ENCODE measurements around the gene TAOK1.
"Not testable (repeated sequence)": the region's sequence is repeated elsewhere in the genome, so short reads cannot be mapped to it uniquely, and the experiment has no call there.

Gene TAOK1

GRCh38 chr17:29449865-29450671 lies 59.9 kb downstream of the TAOK1 start:
- DNase-seq = no peak

GRCh38 chr17:29451121-29451742 lies 61.1 kb downstream of the TAOK1 start:
- DNase-seq = no peak

GRCh38 chr17:29458066-29458465 lies 67.9 kb downstream of the TAOK1 start:
- no peak for DNase-seq

GRCh38 chr17:29461483-29462206 lies 71.5 kb downstream of the TAOK1 start:
- DNase-seq = no peak

GRCh38 chr17:29469276-29469675 lies 79.1 kb downstream of the TAOK1 start:
- DNase-seq = no peak

GRCh38 chr17:29473437-29473836 lies 83.3 kb downstream of the TAOK1 start:
- DNase-seq = not testable (repeated sequence)

GRCh38 chr17:29474297-29474696 lies 84.1 kb downstream of the TAOK1 start:
- DNase-seq = no peak

- DNase-seq = no peak
Observed at GRCh38 chr17:29475891-29476290, 85.7 kb downstream of the TAOK1 start.

- not testable (repeated sequence) for DNase-seq
Observed at GRCh38 chr17:29480249-29480928, 90.2 kb downstream of the TAOK1 start.

- no peak for DNase-seq
Observed at GRCh38 chr17:29483503-29483902, 93.3 kb downstream of the TAOK1 start.

GRCh38 chr17:29495011-29495410 lies 104.8 kb downstream of the TAOK1 start:
- DNase-seq = no peak

GRCh38 chr17:29504711-29505110 lies 114.5 kb downstream of the TAOK1 start:
- DNase-seq = no peak

GRCh38 chr17:29505836-29506235 lies 115.7 kb downstream of the TAOK1 start:
- DNase-seq = no peak

- DNase-seq = no peak
Observed at GRCh38 chr17:29510953-29511352, 120.8 kb downstream of the TAOK1 start.

- no peak for DNase-seq
Observed at GRCh38 chr17:29514792-29515191, 124.6 kb downstream of the TAOK1 start.

GRCh38 chr17:29518359-29518758 lies 128.2 kb downstream of the TAOK1 start:
- DNase-seq = no peak

- no peak for DNase-seq
Observed at GRCh38 chr17:29524692-29525091, 134.5 kb downstream of the TAOK1 start.

GRCh38 chr17:29526322-29526721 lies 136.2 kb downstream of the TAOK1 start:
- DNase-seq = no peak

GRCh38 chr17:29533976-29534375 lies 143.8 kb downstream of the TAOK1 start:
- no peak for DNase-seq

- DNase-seq = no peak
Observed at GRCh38 chr17:29544066-29544465, 153.9 kb downstream of the TAOK1 start.

- no peak for DNase-seq
Observed at GRCh38 chr17:29546085-29546484, 155.9 kb downstream of the TAOK1 start.

GRCh38 chr17:29546830-29547229 lies 156.7 kb downstream of the TAOK1 start:
- DNase-seq = no peak
